Fibroblast of villous mesenchyme (primary cell): ENCODE measurements around the gene PIAS1. TPM values are rescaled to one million over a fixed set of nuclear protein-coding genes. Genes with fewer than 3 reads are reported as not detected.
A peak's percentile ranks its signal among the peaks of the same experiment; 100 is the strongest.

Experiments used
- DNase-seq: peaks from one replicate; pipeline ENCODE4 v3.0.0-alpha.2; 2010; ENCODE audit warnings: low read depth
- H3K4me3 ChIP-seq: 2 replicates; pipeline ENCODE4 v1.5.1; 2011; ENCODE audit warnings: low read depth, mild to moderate bottlenecking, low read length
- total RNA-seq: library from RNA; depleted of rRNA; stranded (reverse); fragments of >200 nt; gene quantifications from 2 replicates; pipeline ENCODE4 v1.2.3, GENCODE V29; 2012
- TF ChIP-seq, protein P1 (sequence below): IDR thresholded peaks from 2 replicates; pipeline ENCODE4 v1.5.1; 2012; ENCODE audit warnings: low read depth, mild to moderate bottlenecking, low read length; ENCODE audit not compliant: insufficient read depth

PIAS1 gene
- total RNA-seq, 1 donor: 28.9 TPM

DNA sequence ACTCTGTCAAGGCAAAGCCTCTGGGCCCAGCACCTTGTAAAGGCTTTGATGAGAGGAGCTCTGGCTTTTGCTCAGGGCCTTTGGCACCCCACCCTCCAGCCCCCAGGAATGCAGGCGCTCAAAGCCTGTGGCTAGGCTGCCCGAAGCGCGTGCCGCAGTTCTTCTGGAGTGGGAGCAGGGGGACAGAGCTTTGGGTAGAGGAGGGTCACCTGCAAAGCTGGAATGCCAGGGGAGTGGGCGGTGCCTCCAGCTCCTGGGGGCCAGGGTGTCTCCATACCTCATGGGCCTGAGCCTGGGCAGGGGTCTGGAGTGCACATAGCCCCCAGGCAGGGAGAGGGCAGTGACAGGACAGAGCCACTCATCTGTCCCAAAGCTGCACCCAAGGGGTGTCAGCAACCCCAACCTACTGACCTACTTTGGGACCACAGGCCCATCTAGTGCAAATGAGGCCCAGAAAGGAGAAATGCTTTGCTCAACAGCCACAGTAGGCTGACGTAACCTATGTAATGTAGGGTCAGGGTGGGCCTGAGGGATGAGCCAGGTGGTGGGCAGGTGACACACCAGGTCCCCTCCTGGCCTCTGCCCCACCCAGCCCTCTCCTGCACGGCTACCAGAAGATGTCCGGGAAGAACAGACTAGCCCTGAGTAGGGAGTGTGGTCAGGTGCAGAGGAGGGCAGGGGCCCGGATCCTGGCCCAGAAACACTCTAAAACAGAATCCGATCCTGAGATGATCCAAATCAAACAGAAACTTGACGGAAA lies 153.2 kb downstream of the PIAS1 start:
- TF ChIP-seq, protein P1, sequence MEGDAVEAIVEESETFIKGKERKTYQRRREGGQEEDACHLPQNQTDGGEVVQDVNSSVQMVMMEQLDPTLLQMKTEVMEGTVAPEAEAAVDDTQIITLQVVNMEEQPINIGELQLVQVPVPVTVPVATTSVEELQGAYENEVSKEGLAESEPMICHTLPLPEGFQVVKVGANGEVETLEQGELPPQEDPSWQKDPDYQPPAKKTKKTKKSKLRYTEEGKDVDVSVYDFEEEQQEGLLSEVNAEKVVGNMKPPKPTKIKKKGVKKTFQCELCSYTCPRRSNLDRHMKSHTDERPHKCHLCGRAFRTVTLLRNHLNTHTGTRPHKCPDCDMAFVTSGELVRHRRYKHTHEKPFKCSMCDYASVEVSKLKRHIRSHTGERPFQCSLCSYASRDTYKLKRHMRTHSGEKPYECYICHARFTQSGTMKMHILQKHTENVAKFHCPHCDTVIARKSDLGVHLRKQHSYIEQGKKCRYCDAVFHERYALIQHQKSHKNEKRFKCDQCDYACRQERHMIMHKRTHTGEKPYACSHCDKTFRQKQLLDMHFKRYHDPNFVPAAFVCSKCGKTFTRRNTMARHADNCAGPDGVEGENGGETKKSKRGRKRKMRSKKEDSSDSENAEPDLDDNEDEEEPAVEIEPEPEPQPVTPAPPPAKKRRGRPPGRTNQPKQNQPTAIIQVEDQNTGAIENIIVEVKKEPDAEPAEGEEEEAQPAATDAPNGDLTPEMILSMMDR: no peak
- no peak for DNase-seq
- H3K4me3 ChIP-seq: no peak overlapping the region

DNA sequence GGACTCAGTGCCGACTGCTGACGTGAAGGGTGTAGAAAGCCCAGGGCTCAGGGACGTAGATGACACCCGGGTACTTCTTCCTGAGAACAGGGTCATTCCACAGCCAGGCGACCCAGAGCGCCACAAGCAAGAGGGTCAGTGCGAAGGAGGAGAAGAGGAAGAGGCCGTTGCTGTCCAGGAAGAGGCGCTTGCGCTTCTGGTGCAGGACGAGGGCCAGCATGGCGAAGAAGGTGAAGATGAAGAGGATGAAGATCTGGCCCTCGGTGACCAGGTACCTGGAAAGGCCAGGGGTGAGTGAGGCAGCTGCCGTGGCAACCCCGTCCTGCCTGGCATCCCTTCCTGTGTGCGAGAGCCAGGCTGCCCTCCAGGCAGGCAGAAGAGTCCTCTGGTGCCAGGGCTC lies 154.0 kb downstream of the PIAS1 start:
- H3K4me3 ChIP-seq: no peak overlapping the region
- TF ChIP-seq, protein P1: no peak
- no peak for DNase-seq

DNA sequence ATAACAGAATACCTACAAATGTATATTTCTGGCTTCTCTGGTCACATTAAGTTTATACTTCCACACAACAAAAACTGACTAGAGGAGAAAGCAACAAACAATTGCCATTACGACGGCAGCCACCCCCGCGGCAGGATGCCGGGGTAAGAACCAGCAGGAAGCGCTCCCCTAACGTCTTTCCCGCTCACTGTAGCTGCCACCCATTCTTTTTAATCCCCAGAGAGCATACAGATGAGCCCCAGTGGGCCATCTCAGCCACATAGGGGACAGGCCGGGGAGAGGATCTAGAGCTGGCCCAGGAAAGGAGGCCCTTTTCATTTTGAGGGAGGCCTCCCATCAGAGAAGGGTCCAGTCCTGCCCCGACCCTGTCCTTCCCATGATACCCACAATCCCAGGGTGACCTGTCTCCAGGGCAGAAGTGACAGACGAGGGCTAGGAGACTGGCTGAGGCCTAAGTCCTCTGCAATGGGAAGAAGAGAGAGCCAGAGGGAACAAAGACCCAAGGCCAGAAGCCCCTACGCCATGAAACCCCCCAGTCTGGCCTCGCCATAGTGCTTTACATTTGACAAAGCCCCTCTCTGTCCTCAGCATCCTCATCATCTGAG lies 154.6 kb downstream of the PIAS1 start:
- H3K4me3 ChIP-seq: no peak overlapping the region
- DNase-seq: no peak
- TF ChIP-seq, protein P1: no peak

DNA sequence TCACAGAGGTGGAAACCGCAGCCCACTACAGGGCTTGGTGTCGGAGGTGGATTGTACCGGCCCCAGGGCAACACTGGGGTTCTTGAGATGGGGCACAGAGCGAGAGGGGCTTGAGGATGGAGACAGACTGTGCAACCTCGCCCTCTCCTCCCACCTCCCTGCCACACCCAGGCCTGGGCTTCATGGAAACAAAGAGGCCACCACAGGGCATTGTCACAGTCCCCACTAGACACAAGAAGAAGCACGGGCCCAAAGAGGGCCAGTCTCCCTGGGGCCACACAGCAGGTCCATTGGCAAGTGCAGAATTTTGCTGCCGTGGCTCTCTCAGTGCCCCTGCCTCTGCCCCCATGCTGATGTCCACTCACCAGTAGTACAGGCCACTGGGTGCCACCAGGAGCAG lies 155.2 kb downstream of the PIAS1 start:
- TF ChIP-seq, protein P1: no peak
- DNase-seq: no peak
- no peak overlapping the region for H3K4me3 ChIP-seq

DNA sequence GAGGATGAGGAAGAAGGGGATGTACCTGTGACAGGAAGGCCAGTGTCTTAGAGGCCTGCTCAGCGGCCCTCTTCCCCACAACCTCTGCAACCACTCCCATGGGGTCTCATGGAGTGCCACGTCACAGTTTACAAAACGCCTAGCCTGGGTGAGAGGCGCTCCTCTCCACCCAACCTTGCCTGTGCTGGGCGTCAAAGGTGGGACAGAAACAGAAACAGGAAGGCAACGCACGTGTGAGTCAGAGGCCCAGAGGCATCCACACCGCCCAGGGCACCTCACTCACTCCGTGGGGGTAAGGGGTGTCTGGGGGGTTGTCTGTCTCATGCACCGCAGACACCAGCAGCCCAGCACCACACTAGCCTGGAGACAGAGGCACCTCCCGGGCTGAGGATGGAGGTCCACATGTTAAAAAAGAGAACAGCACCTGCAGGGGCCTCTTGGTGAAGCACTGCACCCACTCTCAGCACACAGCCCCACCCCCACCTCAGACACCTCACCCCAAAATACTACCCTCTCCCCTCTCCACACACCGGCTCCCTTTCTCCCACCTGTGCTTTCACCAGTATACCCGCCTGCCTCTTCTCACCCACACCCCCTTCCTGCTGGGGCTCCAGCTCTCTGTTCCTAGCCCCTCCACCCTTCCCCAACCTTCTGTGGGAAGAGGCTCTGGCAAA lies 155.8 kb downstream of the PIAS1 start:
- TF ChIP-seq, protein P1: no peak
- H3K4me3 ChIP-seq: no peak overlapping the region
- DNase-seq: no peak

DNA sequence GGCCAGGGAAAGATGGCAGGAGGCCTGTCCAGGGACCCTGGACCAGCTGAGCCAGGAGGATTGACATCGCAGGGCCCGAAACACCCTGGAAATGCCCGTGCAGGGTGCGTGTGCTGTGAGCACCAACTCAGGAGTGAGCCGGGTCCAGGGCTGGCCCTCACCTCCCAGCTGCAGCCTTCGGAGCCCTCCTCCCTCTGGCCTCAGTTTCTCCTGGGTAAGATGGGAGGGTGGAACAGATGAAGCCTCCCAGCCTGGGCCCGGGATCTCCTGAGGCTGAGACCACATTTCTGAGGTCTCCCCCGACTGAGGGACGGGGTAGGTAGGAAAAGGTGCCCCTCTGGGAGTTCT lies 156.3 kb downstream of the PIAS1 start:
- peak overlapping the region; percentile 9 for H3K4me3 ChIP-seq
- TF ChIP-seq, protein P1: no peak
- no peak for DNase-seq
